GM12874 (cell line): Measurements from ENCODE around the gene FXR2.

Experiments used
- CTCF ChIP-seq: IDR thresholded peaks from 2 replicates; pipeline ENCODE4 v1.5.1; 2011; ENCODE audit warnings: low read depth, mild to moderate bottlenecking, control low read depth, low read length, moderate library complexity; ENCODE audit not compliant: insufficient read depth

Gene FXR2

DNA sequence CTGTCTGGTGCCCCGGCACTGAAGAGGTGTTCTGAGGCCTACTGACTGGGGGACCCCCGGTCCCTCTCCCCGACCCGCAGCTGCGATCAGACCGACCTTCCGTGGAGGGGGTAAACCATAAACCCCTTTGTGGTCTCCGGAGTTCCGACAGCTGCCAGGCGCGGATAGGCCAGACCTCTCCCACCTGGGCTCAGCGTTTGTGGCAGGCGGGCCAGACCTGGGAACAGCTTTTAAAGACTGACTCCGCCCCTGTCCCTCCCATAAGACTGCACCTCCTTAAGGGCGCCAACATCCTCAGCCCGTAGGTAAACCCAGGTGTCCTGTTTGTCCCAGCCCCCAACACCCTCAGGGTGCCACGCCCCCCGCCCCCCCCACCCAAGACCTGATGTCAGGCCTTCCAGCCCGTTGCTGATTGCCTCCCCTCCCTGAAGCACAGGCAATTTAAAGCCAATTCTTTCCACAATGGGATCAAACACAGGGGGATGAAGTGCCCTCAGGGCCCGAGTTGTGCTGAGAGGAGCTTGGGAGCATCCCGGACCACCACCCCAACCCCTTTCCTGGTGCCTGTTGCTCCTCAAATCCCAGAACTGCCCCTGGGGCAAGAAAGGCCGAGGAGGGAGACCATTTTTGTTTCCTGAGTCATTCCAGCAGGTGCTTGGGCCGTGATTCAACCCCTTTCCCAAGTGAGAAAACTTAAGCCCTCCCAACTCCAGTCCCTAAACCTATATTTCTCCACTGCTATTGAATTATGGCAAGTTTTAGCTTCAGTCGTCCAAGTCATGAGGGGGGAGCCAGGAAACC is 24.6 kb downstream of the FXR2 start, which contains the start of gene SOX15:
TSS of gene SOX15 (minus strand) at position 204 of the 801 bp plus-strand sequence. CDS start 418 bp downstream, outside the sequence.
- no peak for TF ChIP-seq CTCF

DNA sequence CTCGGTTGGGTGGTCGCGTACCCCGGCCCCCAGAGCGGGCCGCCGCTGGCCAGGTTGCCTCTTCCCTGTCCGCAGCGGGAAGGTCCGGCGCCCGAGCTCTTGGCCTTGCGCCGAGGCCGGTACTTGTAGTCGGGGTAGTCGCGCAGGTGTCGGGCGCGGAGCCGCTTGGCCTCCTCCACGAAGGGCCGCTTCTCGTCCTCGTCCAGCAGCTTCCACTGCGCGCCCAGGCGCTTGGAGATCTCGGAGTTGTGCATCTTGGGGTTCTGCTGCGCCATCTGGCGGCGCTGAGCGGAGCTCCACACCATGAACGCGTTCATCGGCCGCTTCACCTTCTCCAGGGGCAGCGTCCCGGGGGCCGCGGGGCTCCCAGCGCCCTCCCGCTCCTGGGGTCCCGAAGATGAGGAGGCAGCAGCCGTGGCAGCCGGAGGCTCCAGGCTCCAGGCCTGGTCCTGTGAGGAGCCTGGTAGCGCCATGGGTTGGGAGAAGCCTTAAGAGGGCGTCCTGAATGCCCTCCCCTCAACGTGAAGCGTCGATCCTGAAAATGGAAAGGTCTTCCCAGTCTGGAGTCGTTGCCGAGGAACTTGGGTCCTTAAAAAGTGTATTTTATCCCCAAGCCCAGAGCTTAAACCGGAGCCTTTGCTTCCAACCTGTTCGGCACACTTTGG is 25.4 kb downstream of the FXR2 start:
- TF ChIP-seq CTCF, result peak; percentile 74

GRCh38 chr17:7588553-7589203 is 26.0 kb downstream of the FXR2 start:
- TF ChIP-seq CTCF, result no peak

GRCh38 chr17:7587420-7588151 is 27.1 kb downstream of the FXR2 start:
- TF ChIP-seq CTCF, result no peak

- TF ChIP-seq CTCF, result no peak
Measured at GRCh38 chr17:7586673-7587419, 27.9 kb downstream of the FXR2 start.

DNA sequence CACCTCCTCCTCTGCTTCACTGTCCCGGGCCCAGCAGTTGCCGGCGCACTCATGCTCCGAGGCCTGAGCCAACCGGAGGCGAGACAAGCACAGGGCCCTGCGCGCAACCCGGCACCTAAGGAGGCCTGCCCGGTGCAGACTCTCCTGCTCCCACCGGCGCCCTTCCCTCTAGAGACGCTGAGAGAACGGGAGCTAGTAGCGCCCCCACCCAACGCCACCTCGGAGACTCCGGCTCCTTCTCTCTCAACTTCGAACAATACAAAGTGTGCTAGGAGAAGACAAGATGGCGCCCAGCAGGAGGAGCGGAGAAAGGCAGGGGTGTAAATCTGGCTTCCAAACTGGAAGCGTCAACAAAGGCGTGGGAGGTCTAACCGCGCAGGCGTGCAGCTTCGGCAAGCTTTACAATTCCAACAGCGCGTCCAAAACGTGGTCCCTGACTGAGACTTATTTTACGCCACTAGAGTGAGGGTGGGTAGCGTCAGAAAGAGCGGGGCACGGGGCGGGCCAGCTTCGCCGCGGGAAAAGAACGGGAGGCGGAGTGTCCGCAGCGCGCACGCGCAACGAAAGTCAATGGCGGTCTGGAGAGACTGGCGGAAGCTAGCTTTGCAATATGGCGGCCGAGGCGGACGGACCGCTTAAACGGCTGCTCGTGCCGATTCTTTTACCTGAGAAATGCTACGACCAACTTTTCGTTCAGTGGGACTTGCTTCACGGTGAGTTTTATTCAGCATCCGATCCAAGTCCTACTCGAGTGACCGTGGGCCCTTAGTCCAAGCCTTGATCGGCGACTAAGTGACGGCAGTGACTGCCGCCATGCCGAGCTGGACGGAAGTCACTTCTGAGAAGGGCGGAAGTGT is 31.2 kb downstream of the FXR2 start, which contains the start of gene MPDU1:
TSS of gene MPDU1 (plus strand) at position 600 of the 857 bp plus-strand sequence. CDS start at position 611, 11 bp downstream.
- TF ChIP-seq CTCF, result no peak
